Thoracic aorta (tissue), 2 donors: ENCODE results near the gene CISD2. TPM values are rescaled to one million over a fixed set of nuclear protein-coding genes. Genes with fewer than 3 reads are reported as not detected.
"Not testable (repeated sequence)": the region's sequence is repeated elsewhere in the genome, so short reads cannot be mapped to it uniquely, and the experiment has no call there.

Source experiments
- ATAC-seq: fragments of 150-250 bp; one replicate; pipeline ENCODE4 v1.8.0; 2017; ENCODE audit warnings: low read depth; ENCODE audit not compliant: insufficient number of reproducible peaks, low FRiP score
- DNase-seq: peaks from one replicate; pipeline ENCODE4 v3.0.0-alpha.2; 2020; ENCODE audit warnings: low spot score
- H3K27ac ChIP-seq, 2 donors: fragments of 200-600 bp; sonication (generic); 1 replicate in 1 of 2; 2 replicates in 1 of 2; pipeline ENCODE4 v1.5.1; 2016; ENCODE audit warnings: mild to moderate bottlenecking in 2 of 2, moderate library complexity in 2 of 2
- H3K27me3 ChIP-seq: fragments of 200-600 bp; sonication (generic); replicated peaks from 2 replicates; pipeline ENCODE4 v1.6.0; 2016; ENCODE audit warnings: mild to moderate bottlenecking; ENCODE audit not compliant: insufficient read depth
- H3K36me3 ChIP-seq: fragments of 200-600 bp; sonication (generic); one replicate; pipeline ENCODE4 v1.5.1; 2016
- H3K4me1 ChIP-seq, 2 donors: fragments of 200-600 bp; sonication (generic); 1 replicate in 1 of 2; 2 replicates in 1 of 2; pipeline versions ENCODE4 v1.5.1 to v1.6.0; 2016; ENCODE audit warnings: low read depth in 2 of 2, mild to moderate bottlenecking in 1 of 2; ENCODE audit not compliant: control insufficient read depth in 1 of 2
- H3K4me3 ChIP-seq: fragments of 200-600 bp; sonication (generic); 2 replicates; pipeline ENCODE4 v1.5.1; 2016; ENCODE audit warnings: mild to moderate bottlenecking
- H3K9me3 ChIP-seq: fragments of 200-600 bp; sonication (generic); 2 replicates; pipeline ENCODE4 v1.5.1; 2016
- total RNA-seq, 2 donors: library from RNA; depleted of rRNA; stranded (reverse); fragments of >200 nt; gene quantifications; one replicate each; pipeline versions ENCODE4 v1.1.0 to v1.2.3, GENCODE V29; 2016
- TF ChIP-seq, protein P1 (sequence below): fragments of 200-600 bp; sonication (generic); IDR thresholded peaks from one replicate; pipeline ENCODE4 v1.5.1; 2019; ENCODE audit warnings: antibody characterized with exemption

Gene CISD2, protein sequence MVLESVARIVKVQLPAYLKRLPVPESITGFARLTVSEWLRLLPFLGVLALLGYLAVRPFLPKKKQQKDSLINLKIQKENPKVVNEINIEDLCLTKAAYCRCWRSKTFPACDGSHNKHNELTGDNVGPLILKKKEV
- 10 to 100 TPM in 1 of 2 donors, 1 to 10 TPM in 1; 4.9 to 10.2 TPM for total RNA-seq

DNA sequence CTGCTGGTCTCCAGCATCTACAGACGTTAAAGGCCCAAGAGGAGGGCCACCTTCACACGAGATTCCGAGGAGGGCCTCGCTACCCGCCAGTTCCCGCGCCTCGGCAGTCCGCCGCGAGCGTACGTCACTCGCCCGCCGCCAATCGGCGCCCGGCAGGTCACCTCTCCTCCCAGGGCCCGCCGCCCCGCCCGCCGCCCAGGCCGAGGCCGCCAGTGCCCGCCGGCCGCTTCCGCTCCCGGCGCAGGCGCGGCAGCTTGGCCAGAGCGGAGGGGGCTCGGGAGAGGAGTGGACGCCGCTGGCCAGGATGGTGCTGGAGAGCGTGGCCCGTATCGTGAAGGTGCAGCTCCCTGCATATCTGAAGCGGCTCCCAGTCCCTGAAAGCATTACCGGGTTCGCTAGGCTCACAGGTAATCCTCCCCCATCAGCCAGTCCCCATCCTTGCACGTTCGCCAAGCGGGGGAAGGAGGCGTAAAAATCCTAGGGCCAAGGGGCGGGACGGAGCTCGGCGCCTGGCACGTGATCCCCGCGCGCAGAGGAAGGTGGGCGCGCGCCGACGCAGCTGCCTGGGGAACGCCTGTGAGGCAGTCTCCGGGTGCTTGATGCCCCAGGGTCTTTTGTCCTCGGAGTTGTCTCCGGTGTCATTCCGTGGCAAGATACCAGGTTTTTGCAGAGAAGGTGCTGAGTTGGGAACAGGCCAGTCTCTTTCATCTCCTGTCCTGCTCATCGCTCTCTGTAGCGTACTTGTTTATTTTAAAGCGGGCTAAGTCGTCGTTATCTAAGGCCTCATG is at the start of gene CISD2:
TSS of gene CISD2 (plus strand) at position 212 of the 788 bp plus-strand sequence. CDS start at position 305, 93 bp downstream.
- H3K4me3 ChIP-seq: peak within 1 kb of the TSS; percentile 89
- no peaks in the 10 kb centered on the region for H3K27me3 ChIP-seq
- no peaks in the 10 kb centered on the region for H3K36me3 ChIP-seq
- H3K4me1 ChIP-seq: peaks cover 6 to 14% of the 10 kb centered on the region in 2 donors
- H3K27ac ChIP-seq: peak within 1 kb of the TSS; percentile 97 to 99
- ATAC-seq (peak; percentile 97), DNase-seq (peak; percentile 46)
- TF ChIP-seq, protein P1, sequence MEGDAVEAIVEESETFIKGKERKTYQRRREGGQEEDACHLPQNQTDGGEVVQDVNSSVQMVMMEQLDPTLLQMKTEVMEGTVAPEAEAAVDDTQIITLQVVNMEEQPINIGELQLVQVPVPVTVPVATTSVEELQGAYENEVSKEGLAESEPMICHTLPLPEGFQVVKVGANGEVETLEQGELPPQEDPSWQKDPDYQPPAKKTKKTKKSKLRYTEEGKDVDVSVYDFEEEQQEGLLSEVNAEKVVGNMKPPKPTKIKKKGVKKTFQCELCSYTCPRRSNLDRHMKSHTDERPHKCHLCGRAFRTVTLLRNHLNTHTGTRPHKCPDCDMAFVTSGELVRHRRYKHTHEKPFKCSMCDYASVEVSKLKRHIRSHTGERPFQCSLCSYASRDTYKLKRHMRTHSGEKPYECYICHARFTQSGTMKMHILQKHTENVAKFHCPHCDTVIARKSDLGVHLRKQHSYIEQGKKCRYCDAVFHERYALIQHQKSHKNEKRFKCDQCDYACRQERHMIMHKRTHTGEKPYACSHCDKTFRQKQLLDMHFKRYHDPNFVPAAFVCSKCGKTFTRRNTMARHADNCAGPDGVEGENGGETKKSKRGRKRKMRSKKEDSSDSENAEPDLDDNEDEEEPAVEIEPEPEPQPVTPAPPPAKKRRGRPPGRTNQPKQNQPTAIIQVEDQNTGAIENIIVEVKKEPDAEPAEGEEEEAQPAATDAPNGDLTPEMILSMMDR: no peak
- H3K9me3 ChIP-seq: no peaks in the 10 kb centered on the region

DNA sequence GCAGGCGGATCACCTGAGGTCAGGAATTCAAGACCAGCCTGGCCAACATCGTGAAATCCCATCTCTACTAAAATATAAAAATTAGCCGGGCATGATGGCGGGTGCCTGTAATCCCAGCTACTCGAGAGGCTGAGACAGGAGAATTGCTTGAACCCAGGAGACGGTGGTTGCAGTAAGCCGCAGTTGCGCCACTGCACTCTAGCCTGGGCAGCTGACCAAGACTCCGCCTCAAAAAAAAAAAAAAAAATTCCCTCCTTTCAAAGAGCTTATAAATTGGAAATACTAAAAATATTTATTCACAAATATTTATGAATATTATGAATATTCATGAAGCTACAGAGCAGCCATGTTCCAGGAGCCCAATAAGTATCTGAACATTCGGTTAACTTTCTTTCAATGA is 49.7 kb upstream of the CISD2 start:
- not testable (repeated sequence) for H3K36me3 ChIP-seq, H3K27ac ChIP-seq, H3K27me3 ChIP-seq, ATAC-seq, DNase-seq, H3K9me3 ChIP-seq
- Histone ChIP-seq H3K4me3 (peak overlapping the region; percentile 32), H3K4me1 (peaks cover 82 to 96% of the 10 kb centered on the region in 2 donors)

DNA sequence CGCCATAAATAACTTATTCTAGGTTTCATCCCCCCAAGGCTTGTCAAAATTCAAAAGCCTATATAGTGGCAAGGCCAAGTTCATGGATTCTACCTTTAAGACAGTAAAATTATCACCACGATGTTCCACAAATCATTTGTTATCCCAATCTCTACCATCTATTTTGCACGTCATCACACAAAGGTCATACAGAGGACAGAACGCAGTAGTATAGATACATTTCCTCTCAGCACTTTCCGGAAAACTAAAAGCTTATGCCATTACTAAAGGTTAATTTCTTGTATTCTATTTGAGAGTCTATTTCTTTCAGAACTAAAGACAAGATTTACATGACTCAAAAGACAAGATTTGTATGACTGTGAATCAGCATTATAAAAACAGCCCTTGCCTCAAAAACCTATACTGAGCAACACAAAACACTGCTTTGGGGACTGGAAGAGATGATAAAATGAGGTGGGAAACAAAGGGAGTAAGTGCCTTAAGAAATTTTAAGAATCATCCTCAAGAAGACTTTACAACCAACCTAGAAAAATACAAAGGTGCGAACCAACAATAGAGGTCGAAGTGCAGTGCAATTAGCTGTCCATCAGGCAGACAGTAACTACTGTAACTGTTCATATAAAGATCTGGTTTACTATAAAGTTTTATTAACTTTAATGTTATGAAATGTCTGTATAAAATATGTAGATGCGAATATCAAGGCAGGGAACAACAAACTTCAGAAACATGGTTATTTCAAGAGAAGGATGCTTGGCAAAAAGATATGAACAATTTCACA is 49.0 kb upstream of the CISD2 start:
- Histone ChIP-seq H3K27ac (peak overlapping the region in 1 of 2 donors; percentile 32), H3K4me1 (peaks cover 81 to 95% of the 10 kb centered on the region in 2 donors), H3K36me3 (no peaks in the 10 kb centered on the region), H3K27me3 (no peaks in the 10 kb centered on the region), H3K4me3 (peak overlapping the region; percentile 32), H3K9me3 (no peaks in the 10 kb centered on the region)
- TF ChIP-seq, protein P1: no peak
- DNase-seq (no peak), ATAC-seq (no peak)

DNA sequence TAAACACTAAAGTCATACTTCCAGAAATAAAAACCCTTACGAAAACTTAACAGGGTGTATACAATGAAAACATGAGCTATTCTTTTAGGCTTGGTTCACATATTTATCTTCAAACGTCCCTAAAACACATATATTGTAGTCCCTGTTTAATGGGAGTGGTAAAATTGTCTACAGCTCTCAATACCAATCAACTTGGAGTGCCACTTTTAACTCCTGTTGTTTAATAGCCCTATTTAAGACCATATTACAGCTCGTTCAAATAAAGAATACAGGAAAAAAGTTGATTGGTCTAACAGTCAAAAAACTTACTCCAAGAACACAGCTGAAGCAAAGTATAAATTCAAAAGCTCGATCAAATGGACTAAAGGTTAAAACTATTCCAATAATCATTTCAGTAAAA is 45.3 kb upstream of the CISD2 start:
- Histone ChIP-seq H3K4me1 (peaks cover 47 to 61% of the 10 kb centered on the region in 2 donors), H3K9me3 (no peaks in the 10 kb centered on the region), H3K27ac (peak overlapping the region in 1 of 2 donors; percentile 5), H3K36me3 (no peaks in the 10 kb centered on the region), H3K4me3 (peak overlapping the region; percentile 88), H3K27me3 (no peaks in the 10 kb centered on the region)
- DNase-seq: no peak
- TF ChIP-seq, protein P1: no peak
- no peak for ATAC-seq

DNA sequence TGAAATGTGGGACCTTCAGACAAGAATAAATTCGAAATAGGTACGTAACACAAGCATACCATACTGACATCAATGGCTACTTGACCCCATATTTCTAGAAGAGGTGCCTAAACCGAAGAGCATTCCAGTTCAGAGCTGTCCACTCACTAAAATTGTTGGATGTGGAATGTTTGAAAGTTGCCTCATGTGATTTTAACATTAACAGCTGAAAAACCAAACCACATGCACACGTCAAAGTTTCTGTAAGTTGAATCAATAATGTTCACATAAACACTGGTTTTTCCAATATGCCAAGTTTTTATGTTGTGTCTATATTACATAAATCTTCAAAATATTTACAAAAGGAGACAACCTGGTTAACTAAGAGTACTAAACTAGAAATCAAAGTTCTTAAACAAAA is 44.9 kb upstream of the CISD2 start:
- no peaks in the 10 kb centered on the region for H3K9me3 ChIP-seq
- peaks cover 43 to 61% of the 10 kb centered on the region in 2 donors for H3K4me1 ChIP-seq
- H3K36me3 ChIP-seq: no peaks in the 10 kb centered on the region
- ATAC-seq (no peak), DNase-seq (no peak)
- H3K4me3 ChIP-seq: peak overlapping the region; percentile 88
- TF ChIP-seq, protein P1: no peak
- no peaks in the 10 kb centered on the region for H3K27me3 ChIP-seq
- peak overlapping the region in 1 of 2 donors; percentile 98 for H3K27ac ChIP-seq
